Spleen (tissue), 11 donors: Measurements from ENCODE around the gene ZNF425. TPM values are rescaled to one million over a fixed set of nuclear protein-coding genes. Genes with fewer than 3 reads are reported as not detected.

Source experiments
- DNase-seq: peaks from one replicate; pipeline ENCODE4 v3.0.0-alpha.2; 2020
- H3K27ac ChIP-seq, 8 donors: fragments of 200-600 bp; sonication (generic) in 7 of 8; 1 replicate in 4 of 8; 2 replicates in 4 of 8; pipeline versions ENCODE4 v1.5.0 to v1.8.0; 2016 to 2021; ENCODE audit warnings: inconsistent platforms in 4 of 8, mild to moderate bottlenecking in 4 of 8, moderate library complexity in 1 of 8
- H3K27me3 ChIP-seq, 7 donors: fragments of 200-600 bp; sonication (generic) in 6 of 7; replicated peaks in 1 of 7; 1 replicate in 4 of 7; 2 replicates in 3 of 7; pipeline versions ENCODE4 v1.5.0 to v1.8.0; 2016 to 2021; ENCODE audit warnings: inconsistent platforms in 3 of 7, mild to moderate bottlenecking in 1 of 7
- H3K36me3 ChIP-seq, 6 donors: fragments of 200-600 bp; sonication (generic) in 5 of 6; 1 replicate in 4 of 6; 2 replicates in 2 of 6; pipeline versions ENCODE4 v1.5.0 to v1.8.0; 2016 to 2021; ENCODE audit warnings: inconsistent platforms in 2 of 6
- H3K4me1 ChIP-seq, 6 donors: fragments of 200-600 bp; sonication (generic) in 5 of 6; 1 replicate in 3 of 6; 2 replicates in 3 of 6; pipeline versions ENCODE4 v1.5.0 to v1.8.0; 2016 to 2021; ENCODE audit warnings: inconsistent platforms in 3 of 6
- H3K4me3 ChIP-seq, 8 donors: fragments of 200-600 bp; sonication (generic) in 7 of 8; 1 replicate in 4 of 8; 2 replicates in 4 of 8; pipeline versions ENCODE4 v1.5.0 to v1.8.0; 2016 to 2021; ENCODE audit warnings: inconsistent platforms in 4 of 8, mild to moderate bottlenecking in 4 of 8, moderate library complexity in 2 of 8
- H3K9me3 ChIP-seq, 8 donors: fragments of 200-600 bp; sonication (generic) in 7 of 8; 1 replicate in 4 of 8; 2 replicates in 4 of 8; pipeline versions ENCODE4 v1.5.0 to v1.8.0; 2016 to 2021; ENCODE audit warnings: inconsistent platforms in 4 of 8
- POLR2A ChIP-seq, 3 donors: fragments of 450-650 bp; IDR thresholded peaks; one replicate each; pipeline ENCODE4 v1.5.1; 2017; ENCODE audit warnings: antibody characterized with exemption in 3 of 3, mild to moderate bottlenecking in 1 of 3
- POLR2AphosphoS5 ChIP-seq, 3 donors: sonication (generic); formaldehyde crosslinking; IDR thresholded peaks; one replicate each; pipeline ENCODE4 v1.5.1; 2017; ENCODE audit warnings: antibody characterized with exemption in 3 of 3
- WGBS, 5 donors: extraction: QIAGEN DNeasy Blood & Tissue Kit in 3 of 5; methylation state at CpG; one replicate each; pipeline versions ENCODE4 v1.1.5 to v1.1.7; 2013 to 2018; 5-methylcytosine and 5-hydroxymethylcytosine counted together
- intact Hi-C: fragments of 100-400 bp; cut with DNase I; formaldehyde crosslinking; loops from one replicate; pipeline ENCODE4 v1.15.0; 2023; ENCODE audit warnings: low total_unique reads
- polyA plus RNA-seq, 3 donors: library from polyadenylated mRNA; stranded (reverse); fragments of 200-250 nt; gene quantifications; one replicate each; pipeline ENCODE4 v1.2.1, GENCODE V29; 2013
- small RNA-seq, 4 donors: library from RNA; depleted of rRNA; stranded (forward); fragments of <200 nt; gene quantifications; one replicate each; pipeline ENCODE3, GENCODE V24; 2016
- total RNA-seq, 7 donors: library from RNA; depleted of rRNA in 3 of 7; stranded (reverse); fragments of >200 nt in 3 of 7; fragmentation: NEBNext Ultra II Directional in 4 of 7; extraction: Animal tissue kit (Norgen Biotek cat#: 25700) in 4 of 7; gene quantifications; one replicate each; pipeline versions ENCODE4 v1.1.0 to v1.2.1, GENCODE V29; 2016 to 2021
- TF ChIP-seq, protein P1 (sequence below), 11 experiments: fragments of 200-600 bp in 7 of 11; fragments of 450-650 bp in 4 of 11; sonication (generic) in 4 of 11; IDR thresholded peaks in 8 of 11; conservative IDR thresholded peaks in 3 of 11; 1 replicate in 7 of 11; 2 replicates in 4 of 11; pipeline versions ENCODE4 v1.4.0 to v1.8.0; 2016 to 2021; ENCODE audit warnings: antibody characterized with exemption in 11 of 11, inconsistent platforms in 4 of 11, mild to moderate bottlenecking in 1 of 11
- donor health status: healthy with polysubstance abuse.
- donor health status: DM: no; HTN: no; CAD: no; lungs with moderate emphysema.
- donor health status: DM: no; HTN: no; CAD: no.
- donor health status: Bipolar disorder and iron deficiency.
- donor health status: healthy.
- donor health status: DM: no; HTN: no; CAD: no.
- donor health status: DM: yes; HTN: yes; CAD: no.

Gene ZNF425
- total and polyA plus RNA-seq, 10 donors = 0.47 to 1.4 (median 1.1) TPM

DNA sequence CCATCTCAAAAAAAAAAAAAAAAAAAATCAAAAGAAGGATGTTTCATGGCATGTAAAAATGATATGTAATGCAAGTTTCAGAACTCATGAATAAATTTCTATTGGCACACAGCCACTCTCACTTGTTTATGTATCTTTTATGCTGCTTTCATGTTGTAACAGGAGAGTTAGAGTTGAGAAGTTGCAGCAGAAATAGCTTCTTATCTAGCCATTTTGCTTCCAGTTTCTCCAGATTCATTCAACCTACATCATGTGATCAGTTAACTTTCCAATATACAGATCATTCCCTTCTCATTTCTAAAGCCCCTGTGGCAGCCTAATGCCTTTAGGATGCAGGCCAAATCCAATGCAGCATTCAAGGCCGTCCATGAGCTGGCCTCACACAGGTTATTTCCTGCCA lies 66.0 kb downstream of the ZNF425 start:
- DNase-seq = no peak
- Histone ChIP-seq H3K27ac (no peak overlapping the region), H3K4me3 (no peak overlapping the region), H3K36me3 (no peaks in the 10 kb centered on the region), H3K4me1 (peaks cover 0 to 13% (median 2%) of the 10 kb centered on the region in 6 donors), H3K27me3 (no peaks in the 10 kb centered on the region), H3K9me3 (no peaks in the 10 kb centered on the region)
- intact Hi-C loops = no loop called here
- no peak for TF ChIP-seq POLR2A (IDR thresholded peaks at IDR 0.05)
- TF ChIP-seq, protein P1, sequence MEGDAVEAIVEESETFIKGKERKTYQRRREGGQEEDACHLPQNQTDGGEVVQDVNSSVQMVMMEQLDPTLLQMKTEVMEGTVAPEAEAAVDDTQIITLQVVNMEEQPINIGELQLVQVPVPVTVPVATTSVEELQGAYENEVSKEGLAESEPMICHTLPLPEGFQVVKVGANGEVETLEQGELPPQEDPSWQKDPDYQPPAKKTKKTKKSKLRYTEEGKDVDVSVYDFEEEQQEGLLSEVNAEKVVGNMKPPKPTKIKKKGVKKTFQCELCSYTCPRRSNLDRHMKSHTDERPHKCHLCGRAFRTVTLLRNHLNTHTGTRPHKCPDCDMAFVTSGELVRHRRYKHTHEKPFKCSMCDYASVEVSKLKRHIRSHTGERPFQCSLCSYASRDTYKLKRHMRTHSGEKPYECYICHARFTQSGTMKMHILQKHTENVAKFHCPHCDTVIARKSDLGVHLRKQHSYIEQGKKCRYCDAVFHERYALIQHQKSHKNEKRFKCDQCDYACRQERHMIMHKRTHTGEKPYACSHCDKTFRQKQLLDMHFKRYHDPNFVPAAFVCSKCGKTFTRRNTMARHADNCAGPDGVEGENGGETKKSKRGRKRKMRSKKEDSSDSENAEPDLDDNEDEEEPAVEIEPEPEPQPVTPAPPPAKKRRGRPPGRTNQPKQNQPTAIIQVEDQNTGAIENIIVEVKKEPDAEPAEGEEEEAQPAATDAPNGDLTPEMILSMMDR (IDR thresholded peaks at IDR 0.05 in 8 of 11, conservative IDR thresholded peaks at IDR 0.05 in 3 of 11) = no peak
- no peak for TF ChIP-seq POLR2AphosphoS5 (IDR thresholded peaks at IDR 0.05)
- 34 to 77% (median 58%) methylated on average over 1 of the region's 1 CpG for WGBS, 5 donors

DNA sequence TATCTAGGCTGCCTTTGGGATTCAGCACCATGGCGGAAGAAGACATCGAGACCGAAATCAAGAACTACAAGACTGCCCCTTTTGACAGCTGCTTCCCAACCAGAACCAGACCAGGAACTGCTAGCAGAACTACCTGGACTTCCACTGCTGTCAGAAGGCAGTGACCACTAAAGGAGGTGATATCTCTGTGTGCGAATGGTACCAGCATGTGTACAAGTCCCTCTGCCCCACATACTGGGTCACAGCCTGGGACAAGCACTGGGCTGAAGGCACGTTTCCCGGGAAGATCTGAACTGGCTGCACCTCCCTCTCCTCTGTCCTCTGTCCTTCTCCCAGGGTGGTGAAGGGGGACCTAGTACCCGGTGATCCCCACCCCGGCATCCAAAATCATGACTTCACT lies 72.2 kb downstream of the ZNF425 start:
- 90 to 97% (median 94%) methylated on average over 8 of the region's 8 CpGs for WGBS, 5 donors
- intact Hi-C loops = no loop called here
- H3K27me3 ChIP-seq = no peaks in the 10 kb centered on the region
- TF ChIP-seq POLR2A (IDR thresholded peaks at IDR 0.05) = no peak
- TF ChIP-seq POLR2AphosphoS5 (IDR thresholded peaks at IDR 0.05) = no peak
- TF ChIP-seq, protein P1 (IDR thresholded peaks at IDR 0.05 in 8 of 11, conservative IDR thresholded peaks at IDR 0.05 in 3 of 11) = no peak
- DNase-seq = no peak
- H3K27ac ChIP-seq = no peak overlapping the region
- H3K4me1 ChIP-seq = no peaks in the 10 kb centered on the region
- H3K36me3 ChIP-seq = no peaks in the 10 kb centered on the region
- no peaks in the 10 kb centered on the region for H3K9me3 ChIP-seq
- H3K4me3 ChIP-seq = no peak overlapping the region

DNA sequence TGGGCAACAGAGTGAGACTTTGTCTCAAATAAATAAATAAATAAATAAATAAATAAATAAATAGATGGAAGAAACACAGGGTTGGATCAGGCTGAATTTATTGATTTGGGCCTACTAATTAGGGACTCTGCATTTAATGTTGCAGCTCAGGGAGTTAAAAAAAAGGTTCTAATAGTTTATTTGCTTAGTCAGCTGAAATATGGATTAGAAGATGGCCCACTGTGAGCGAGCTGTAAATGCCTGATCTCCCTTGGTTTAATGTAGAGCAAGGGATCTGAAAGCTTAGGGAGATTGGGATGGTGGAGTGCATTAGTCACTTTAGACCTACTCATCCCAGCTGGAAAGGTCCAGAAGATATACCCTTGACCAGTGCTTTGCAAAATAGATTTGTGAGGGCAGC lies 72.7 kb downstream of the ZNF425 start:
- WGBS, 5 donors = 84 to 95% (median 90%) methylated on average over 1 of the region's 1 CpG
- H3K36me3 ChIP-seq = no peaks in the 10 kb centered on the region
- H3K4me1 ChIP-seq = no peaks in the 10 kb centered on the region
- TF ChIP-seq, protein P1 (IDR thresholded peaks at IDR 0.05 in 8 of 11, conservative IDR thresholded peaks at IDR 0.05 in 3 of 11) = no peak
- TF ChIP-seq POLR2AphosphoS5 (IDR thresholded peaks at IDR 0.05) = no peak
- TF ChIP-seq POLR2A (IDR thresholded peaks at IDR 0.05) = no peak
- DNase-seq = no peak
- H3K27ac ChIP-seq = no peak overlapping the region
- H3K4me3 ChIP-seq = no peak overlapping the region
- H3K27me3 ChIP-seq = no peaks in the 10 kb centered on the region
- no peaks in the 10 kb centered on the region for H3K9me3 ChIP-seq
- intact Hi-C loops = no loop called here

Small RNA genes within 50 kb of the gene (small RNA-seq; reads per million reads assigned to genes)
- 0 reads per million in 4 donors for gene COX6B1P1
- gene RN7SL521P = 0.34 to 0.68 (median 0.51) reads per million in 4 donors

Other genes starting within 250 kb of the ZNF425 start
- 10 to 100 TPM in 3 of 7 donors, 1 to 10 TPM in 4; 6.0 to 14.5 (median 9.8) TPM for gene EZH2, start 242.0 kb downstream of the ZNF425 start, total RNA-seq
- gene EZH2, start 242.0 kb downstream of the ZNF425 start, polyA plus RNA-seq = 1 to 10 TPM; 5.0 to 7.1 (median 5.7) TPM
- gene PDIA4, start 97.8 kb downstream of the ZNF425 start, total RNA-seq = 100 to 1,000 TPM in 3 of 7 donors, 10 to 100 TPM in 4; 81.1 to 160 (median 90.0) TPM
- gene PDIA4, start 97.8 kb downstream of the ZNF425 start, polyA plus RNA-seq = 10 to 100 TPM; 21.6 to 33.2 (median 33.2) TPM
- 10 to 100 TPM in 1 of 7 donors, 1 to 10 TPM in 6; 6.8 to 10.6 (median 8.3) TPM for gene ZNF786, start 35.6 kb downstream of the ZNF425 start, total RNA-seq
- gene ZNF786, start 35.6 kb downstream of the ZNF425 start, polyA plus RNA-seq = 1 to 10 TPM; 2.8 to 5.4 (median 3.4) TPM
- gene ZNF398, start 21.1 kb upstream of the ZNF425 start, total RNA-seq = 10 to 100 TPM; 13.7 to 23.7 (median 16.6) TPM
- 1 to 10 TPM; 1.6 to 3.3 (median 2.0) TPM for gene ZNF398, start 21.1 kb upstream of the ZNF425 start, polyA plus RNA-seq
- 10 to 100 TPM; 16.9 to 25.8 (median 19.4) TPM for gene ZNF282, start 69.2 kb upstream of the ZNF425 start, total RNA-seq
- 10 to 100 TPM in 1 of 3 donors, 1 to 10 TPM in 2; 4.7 to 10.8 (median 6.0) TPM for gene ZNF282, start 69.2 kb upstream of the ZNF425 start, polyA plus RNA-seq
- gene ZNF212, start 113.3 kb upstream of the ZNF425 start, total RNA-seq = 10 to 100 TPM in 6 of 7 donors, 1 to 10 TPM in 1; 9.1 to 15.0 (median 13.2) TPM
- gene ZNF212, start 113.3 kb upstream of the ZNF425 start, polyA plus RNA-seq = 10 to 100 TPM in 2 of 3 donors, 1 to 10 TPM in 1; 6.7 to 13.4 (median 12.5) TPM
- gene ZNF783, start 135.9 kb upstream of the ZNF425 start, total RNA-seq = 10 to 100 TPM; 13.8 to 24.8 (median 21.8) TPM
- gene ZNF783, start 135.9 kb upstream of the ZNF425 start, polyA plus RNA-seq = 10 to 100 TPM in 2 of 3 donors, 1 to 10 TPM in 1; 7.7 to 15.7 (median 12.2) TPM